B cell (primary cell): ENCODE measurements around the gene ATP2A1. TPM values are rescaled to one million over a fixed set of nuclear protein-coding genes. Genes with fewer than 3 reads are reported as not detected.

ENCODE experiments used
- ATAC-seq: fragments of 200-7000 bp; cut with Tn5 transposase; one replicate; pipeline ENCODE4 v1.10.0; 2021; ENCODE audit warnings: low read depth, mild to moderate bottlenecking, moderate number of reproducible peaks, moderate library complexity
- CTCF ChIA-PET: fragments of 350-600 bp; sonication (Branson Sonifier 250); formaldehyde crosslinking; loops from one replicate; lab custom pipeline; 2021; ENCODE audit warnings: antibody characterized with exemption, inconsistent platforms; lab: Charles Lee
- POLR2A ChIA-PET: fragments of 350-600 bp; sonication (Branson Sonifier 250); formaldehyde crosslinking; loops from one replicate; lab custom pipeline; 2021; ENCODE audit warnings: antibody characterized with exemption; lab: Charles Lee
- DNase-seq: peaks from one replicate; pipeline ENCODE4 v3.0.0; 2013
- H2AFZ ChIP-seq: 2 replicates; pipeline ENCODE4 v1.6.1; 2012; ENCODE audit warnings: mild to moderate bottlenecking, low read depth, low read length; ENCODE audit not compliant: insufficient read depth, poor library complexity, severe bottlenecking
- H3K27ac ChIP-seq, 2 donors: 1 replicate in 1 of 2; 2 replicates in 1 of 2; pipeline ENCODE4 v1.5.1; 2012 to 2013; ENCODE audit warnings: low read length in 2 of 2, mild to moderate bottlenecking in 2 of 2, moderate library complexity in 1 of 2
- H3K27me3 ChIP-seq, 4 experiments: fragments of 200-600 bp in 1 of 4; sonication (generic) in 1 of 4; replicated peaks in 1 of 4; 1 replicate in 2 of 4; 2 replicates in 2 of 4; pipeline versions ENCODE4 v1.6.1 to v1.7.0; 2013 to 2016; ENCODE audit warnings: low read length in 3 of 4, mild to moderate bottlenecking in 2 of 4, mixed read lengths in 1 of 4, moderate library complexity in 1 of 4; ENCODE audit not compliant: insufficient read depth in 4 of 4, control insufficient read depth in 3 of 4; ENCODE audit errors: control extremely low read depth in 1 of 4
- H3K36me3 ChIP-seq, 2 experiments: replicated peaks in 1 of 2; 1 replicate in 1 of 2; 2 replicates in 1 of 2; pipeline versions ENCODE4 v1.6.1 to v1.7.1; 2013; ENCODE audit warnings: low read length in 1 of 2; ENCODE audit not compliant: insufficient read depth in 2 of 2, control insufficient read depth in 1 of 2; ENCODE audit errors: control extremely low read depth in 1 of 2, extremely low read depth in 1 of 2
- H3K4me1 ChIP-seq, 2 donors: fragments of 200-600 bp in 1 of 2; sonication (generic) in 1 of 2; 1 replicate in 1 of 2; 2 replicates in 1 of 2; pipeline versions ENCODE4 v1.5.1 to v1.6.1; 2013 to 2017; ENCODE audit warnings: low read length in 2 of 2; ENCODE audit not compliant: control insufficient read depth in 2 of 2, insufficient read depth in 2 of 2
- H3K4me2 ChIP-seq: replicated peaks from 2 replicates; pipeline ENCODE3; 2012; ENCODE audit warnings: mild to moderate bottlenecking, low read depth, low read length; ENCODE audit not compliant: poor library complexity, severe bottlenecking
- H3K4me3 ChIP-seq, 5 experiments: fragments of 200-600 bp in 1 of 5; sonication (generic) in 1 of 5; 1 replicate in 3 of 5; 2 replicates in 2 of 5; pipeline versions ENCODE4 v1.5.1 to v1.7.0; 2011 to 2016; ENCODE audit warnings: low read length in 4 of 5, mild to moderate bottlenecking in 4 of 5, low read depth in 2 of 5, control low read depth in 1 of 5, moderate library complexity in 1 of 5; ENCODE audit not compliant: insufficient read depth in 1 of 5; ENCODE audit errors: control extremely low read depth in 1 of 5, extremely low read depth in 1 of 5
- H3K79me2 ChIP-seq: fragments of 200-600 bp; sonication (generic); one replicate; pipeline ENCODE4 v1.6.0; 2016; ENCODE audit warnings: low read length; ENCODE audit not compliant: control insufficient read depth, insufficient read depth
- H3K9ac ChIP-seq: fragments of 200-600 bp; sonication (generic); 2 replicates; pipeline ENCODE4 v1.6.1; 2017; ENCODE audit warnings: mild to moderate bottlenecking, low read length, moderate library complexity
- H3K9me3 ChIP-seq, 3 donors: one replicate each; pipeline versions ENCODE4 v1.6.1 to v1.7.1; 2013; ENCODE audit warnings: low read length in 2 of 3; ENCODE audit not compliant: control insufficient read depth in 2 of 3, insufficient read depth in 1 of 3; ENCODE audit errors: control extremely low read depth in 1 of 3
- H4K20me1 ChIP-seq: 2 replicates; pipeline ENCODE4 v1.6.0; 2012; ENCODE audit warnings: mild to moderate bottlenecking, low read length; ENCODE audit not compliant: insufficient read depth, control insufficient read depth, poor library complexity, severe bottlenecking
- H3K27ac Mint-ChIP-seq: one replicate; pipeline ENCODE4 v1.8.0; 2021; ENCODE audit warnings: mixed read lengths
- H3K27me3 Mint-ChIP-seq: one replicate; pipeline ENCODE4 v1.8.0; 2021; ENCODE audit warnings: mixed read lengths
- H3K4me1 Mint-ChIP-seq: one replicate; pipeline ENCODE4 v1.8.0; 2021; ENCODE audit warnings: mixed read lengths
- H3K4me3 Mint-ChIP-seq: one replicate; pipeline ENCODE4 v1.8.0; 2021; ENCODE audit warnings: mixed read lengths
- H3K9me3 Mint-ChIP-seq: one replicate; pipeline ENCODE4 v1.8.0; 2022; ENCODE audit warnings: mixed read lengths; ENCODE audit not compliant: insufficient read depth
- EZH2 ChIP-seq: IDR thresholded peaks from 2 replicates; pipeline ENCODE4 v1.6.1; 2012; ENCODE audit warnings: borderline replicate concordance, low read depth, mild to moderate bottlenecking, moderate library complexity, low read length; ENCODE audit not compliant: insufficient read depth, poor library complexity, severe bottlenecking
- WGBS: methylation state at CpG from one replicate; pipeline ENCODE4 v1.1.5; 2013; ENCODE audit warnings: missing lambda C conversion rate; ENCODE audit not compliant: insufficient coverage; 5-methylcytosine and 5-hydroxymethylcytosine counted together
- intact Hi-C: fragments of 100-400 bp; cut with micrococcal nuclease; formaldehyde crosslinking; loops from one replicate; pipeline ENCODE4 v1.10.0; 2022
- polyA plus RNA-seq: library from polyadenylated mRNA; depleted of rRNA; stranded (reverse); fragments of >200 nt; gene quantifications from 2 replicates; pipeline ENCODE4 v1.2.3, GENCODE V29; 2012
- total RNA-seq, 2 donors: library from RNA; stranded (reverse); fragments of 120-200 nt in 1 of 2; gene quantifications; 1 replicate in 1 of 2; 2 replicates in 1 of 2; pipeline versions ENCODE4 v1.2.3 to v1.2.4, GENCODE V29; 2013 to 2022
- TF ChIP-seq, protein P1 (sequence below): fragments of 200-600 bp; IDR thresholded peaks from one replicate; pipeline ENCODE4 v1.8.0; 2022; ENCODE audit warnings: antibody characterized with exemption, mild to moderate bottlenecking

The ATP2A1 gene
- total and polyA plus RNA-seq, 2 donors (not counting 1 experiment from before 2014, with no cell fraction given) = 0.31 to 0.84 TPM

DNA sequence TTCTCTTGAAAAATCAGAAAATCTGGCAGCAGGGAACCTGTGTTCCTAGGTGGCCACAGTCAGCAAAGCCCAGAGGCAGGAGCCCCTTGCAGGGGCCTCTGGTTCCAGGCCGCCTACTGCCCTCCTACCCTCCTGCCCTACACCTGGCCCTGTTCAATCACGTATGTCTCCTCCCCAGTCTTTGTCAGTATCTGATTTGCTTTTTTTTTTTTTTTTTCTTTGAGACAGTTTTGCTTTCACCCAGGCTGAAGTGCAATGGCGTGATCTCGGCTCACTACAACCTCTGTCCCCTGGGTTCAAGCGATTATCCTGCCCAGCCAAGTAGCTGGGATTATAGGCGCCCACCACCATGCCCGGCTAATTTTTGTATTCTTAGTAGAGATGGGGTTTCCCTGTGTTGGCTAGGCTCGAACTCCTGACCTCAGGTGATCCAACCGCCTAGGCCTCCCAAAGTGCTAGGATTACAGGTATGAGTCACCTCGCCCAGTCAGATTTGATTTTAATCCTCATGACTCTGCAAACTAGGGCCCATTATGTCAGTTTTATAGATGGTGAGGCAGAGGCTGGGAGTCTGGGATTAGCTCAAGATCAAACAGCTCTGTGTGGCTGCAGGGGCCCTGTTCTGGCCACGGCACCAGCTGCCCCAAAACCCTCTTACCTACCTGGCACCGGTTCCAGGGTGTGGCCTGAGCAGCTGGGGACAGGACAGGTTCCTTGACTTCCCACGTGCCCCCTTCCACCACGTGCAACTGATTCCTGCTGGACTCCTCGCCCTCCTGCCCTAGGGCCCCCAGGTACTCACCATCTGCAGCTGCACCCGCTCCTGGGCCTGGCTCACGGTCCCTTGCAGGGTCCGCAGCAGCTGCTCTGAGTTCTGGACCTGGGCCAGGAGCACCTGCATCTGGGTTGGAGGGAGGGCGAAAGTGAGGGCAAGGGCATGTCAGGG is 32.1 kb downstream of the ATP2A1 start:
- peak; percentile 53 for DNase-seq

More for the DNA sequence above, 32.1 kb downstream of the ATP2A1 start:
- peaks cover 7 to 70% of the 10 kb centered on the region in 2 experiments for H3K36me3 ChIP-seq
- peak overlapping the region; percentile 33 for H2AFZ ChIP-seq
- ATAC-seq = peak; percentile 71
- peaks cover 12 to 19% of the 10 kb centered on the region in 2 donors for H3K4me1 ChIP-seq
- ChIA-PET CTCF (interaction anchor here (0.5 to 3.5 kb wide), 3 partner anchors 23 to 738 kb away, joined by 3 to 17 read pairs (median 3); no protein-coding TSS in a partner anchor), POLR2A (no interaction called here)
- no peaks in the 10 kb centered on the region for H3K9me3 ChIP-seq
- no peak overlapping the region for H3K9ac ChIP-seq
- H3K4me1 Mint-ChIP-seq = peaks cover 13% of the 10 kb centered on the region
- intact Hi-C loops = no loop called here
- WGBS = 81% methylated on average over 16 of the region's 19 CpGs
- no peaks in the 10 kb centered on the region for H3K27me3 Mint-ChIP-seq
- peak overlapping the region; percentile 77 for H3K27ac Mint-ChIP-seq
- peaks cover 16% of the 10 kb centered on the region for H4K20me1 ChIP-seq
- no peaks in the 10 kb centered on the region for H3K27me3 ChIP-seq
- no peaks in the 10 kb centered on the region for H3K9me3 Mint-ChIP-seq
- TF ChIP-seq, protein P1, sequence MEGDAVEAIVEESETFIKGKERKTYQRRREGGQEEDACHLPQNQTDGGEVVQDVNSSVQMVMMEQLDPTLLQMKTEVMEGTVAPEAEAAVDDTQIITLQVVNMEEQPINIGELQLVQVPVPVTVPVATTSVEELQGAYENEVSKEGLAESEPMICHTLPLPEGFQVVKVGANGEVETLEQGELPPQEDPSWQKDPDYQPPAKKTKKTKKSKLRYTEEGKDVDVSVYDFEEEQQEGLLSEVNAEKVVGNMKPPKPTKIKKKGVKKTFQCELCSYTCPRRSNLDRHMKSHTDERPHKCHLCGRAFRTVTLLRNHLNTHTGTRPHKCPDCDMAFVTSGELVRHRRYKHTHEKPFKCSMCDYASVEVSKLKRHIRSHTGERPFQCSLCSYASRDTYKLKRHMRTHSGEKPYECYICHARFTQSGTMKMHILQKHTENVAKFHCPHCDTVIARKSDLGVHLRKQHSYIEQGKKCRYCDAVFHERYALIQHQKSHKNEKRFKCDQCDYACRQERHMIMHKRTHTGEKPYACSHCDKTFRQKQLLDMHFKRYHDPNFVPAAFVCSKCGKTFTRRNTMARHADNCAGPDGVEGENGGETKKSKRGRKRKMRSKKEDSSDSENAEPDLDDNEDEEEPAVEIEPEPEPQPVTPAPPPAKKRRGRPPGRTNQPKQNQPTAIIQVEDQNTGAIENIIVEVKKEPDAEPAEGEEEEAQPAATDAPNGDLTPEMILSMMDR = no peak
- no peak for TF ChIP-seq EZH2
- H3K4me2 ChIP-seq = peak overlapping the region; percentile 44
- no peak overlapping the region for H3K4me3 Mint-ChIP-seq
- peak overlapping the region; percentile 4 to 66 for H3K27ac ChIP-seq
- H3K79me2 ChIP-seq = peaks cover 19% of the 10 kb centered on the region
- no peak overlapping the region for H3K4me3 ChIP-seq
